Psoas muscle (tissue), 8 donors: ENCODE data around the gene SELENOV. TPM values are rescaled to one million over a fixed set of nuclear protein-coding genes. Genes with fewer than 3 reads are reported as not detected.

Experiments used
- ATAC-seq, 4 donors: fragments of 200-7000 bp; cut with Tn5 transposase; one replicate each; pipeline ENCODE4 v1.9.1; 2020; ENCODE audit warnings: moderate library complexity in 3 of 4, mild to moderate bottlenecking in 2 of 4
- DNase-seq, 2 donors: peaks; one replicate each; pipeline ENCODE4 v3.0.0-alpha.2; 2020
- H3K27ac ChIP-seq: fragments of 200-600 bp; one replicate; pipeline ENCODE4 v1.8.0; 2022
- H3K27me3 ChIP-seq, 3 donors: fragments of 200-600 bp in 1 of 3; one replicate each; pipeline versions ENCODE4 v1.6.1 to v1.8.0; 2013 to 2022; ENCODE audit warnings: low read length in 2 of 3, mild to moderate bottlenecking in 2 of 3, moderate library complexity in 1 of 3; ENCODE audit not compliant: insufficient read depth in 3 of 3
- H3K36me3 ChIP-seq, 2 donors: fragments of 200-600 bp in 1 of 2; one replicate each; pipeline versions ENCODE4 v1.6.1 to v1.8.0; 2013 to 2022; ENCODE audit warnings: low read depth in 1 of 2, mild to moderate bottlenecking in 1 of 2, moderate library complexity in 1 of 2; ENCODE audit not compliant: insufficient read depth in 1 of 2
- H3K4me1 ChIP-seq: fragments of 200-600 bp; one replicate; pipeline ENCODE4 v1.8.0; 2022
- H3K4me3 ChIP-seq: fragments of 200-600 bp; one replicate; pipeline ENCODE4 v1.8.0; 2022; ENCODE audit warnings: mild to moderate bottlenecking
- H3K9me3 ChIP-seq: fragments of 200-600 bp; one replicate; pipeline ENCODE4 v1.8.0; 2022
- CTCF ChIP-seq: fragments of 200-600 bp; IDR thresholded peaks from one replicate; pipeline ENCODE4 v1.8.0; 2022; ENCODE audit warnings: antibody characterized with exemption
- WGBS, 3 donors: extraction: QIAGEN DNeasy Blood & Tissue Kit; methylation state at CpG; one replicate each; pipeline versions ENCODE4 v1.1.6 to v1.1.7; 2013; 5-methylcytosine and 5-hydroxymethylcytosine counted together
- intact Hi-C, 2 donors: fragments of 100-400 bp; cut with DNase I; formaldehyde crosslinking; loops; one replicate each; pipeline versions ENCODE4 v1.11.0 to v1.14.2; 2022
- polyA plus RNA-seq, 3 donors: library from polyadenylated mRNA; stranded (reverse); fragments of 200-250 nt; gene quantifications; one replicate each; pipeline ENCODE4 v1.2.3, GENCODE V29; 2013
- total RNA-seq, 4 donors: library from RNA; stranded (reverse); fragmentation: NEBNext Ultra II Directional in 2 of 4; extraction: Animal tissue kit (Norgen Biotek cat#: 25700) in 2 of 4; gene quantifications; one replicate each; pipeline versions ENCODE4 v1.2.1 to v1.2.4, GENCODE V29; 2021 to 2023
- donor health status: healthy with polysubstance abuse.
- donor health status: DM: no; HTN: no; CAD: no; lungs with moderate emphysema.
- donor health status: Bipolar disorder and iron deficiency.
- donor health status: healthy.
- donor health status: DM: yes; HTN: yes; CAD: no.
- donor health status: DM: no; HTN: no; CAD: no.
- donor health status: DM: no; HTN: no; CAD: no.
- donor health status: DM: yes; HTN: yes; CAD: no.

Gene SELENOV
- total and polyA plus RNA-seq, 7 donors, result not detected

- 60 to 61% (median 60%) methylated on average over 7 of the region's 7 CpGs for WGBS, 3 donors
- ATAC-seq (no peak), DNase-seq (no peak)
- Histone ChIP-seq H3K36me3 (no peaks in the 10 kb centered on the region), H3K4me1 (peaks cover 3% of the 10 kb centered on the region), H3K27ac (no peak overlapping the region), H3K27me3 (no peaks in the 10 kb centered on the region), H3K9me3 (no peaks in the 10 kb centered on the region), H3K4me3 (no peak overlapping the region)
- no peak for TF ChIP-seq CTCF
- intact Hi-C loops, result loop anchor here (5.0 kb wide), 3 partner anchors 119 to 289 kb away; no protein-coding TSS in a partner anchor
Observed at GRCh38 chr19:39553082-39553652, 38.2 kb downstream of the SELENOV start.

GRCh38 chr19:39554701-39555311 lies 39.9 kb downstream of the SELENOV start:
- no peak for DNase-seq
- H3K27me3 ChIP-seq, result no peaks in the 10 kb centered on the region
- intact Hi-C loops, result loop anchor here (5.0 kb wide), 3 partner anchors 117 to 287 kb away; no protein-coding TSS in a partner anchor
- 64 to 75% (median 73%) methylated on average over 4 of the region's 4 CpGs for WGBS, 3 donors
- no peaks in the 10 kb centered on the region for H3K9me3 ChIP-seq
- H3K4me1 ChIP-seq, result peaks cover 7% of the 10 kb centered on the region
- no peak for ATAC-seq
- no peaks in the 10 kb centered on the region for H3K36me3 ChIP-seq
- H3K4me3 ChIP-seq, result no peak overlapping the region
- no peak for TF ChIP-seq CTCF
- H3K27ac ChIP-seq, result no peak overlapping the region

- no peaks in the 10 kb centered on the region for H3K36me3 ChIP-seq
- peaks cover 7% of the 10 kb centered on the region for H3K4me1 ChIP-seq
- 38 to 50% (median 40%) methylated on average over 1 of the region's 1 CpG for WGBS, 3 donors
- intact Hi-C loops, result no loop called here
- no peaks in the 10 kb centered on the region for H3K9me3 ChIP-seq
- H3K27me3 ChIP-seq, result no peaks in the 10 kb centered on the region
- no peak overlapping the region for H3K27ac ChIP-seq
- ATAC-seq (no peak), DNase-seq (no peak)
- no peak for TF ChIP-seq CTCF
- no peak overlapping the region for H3K4me3 ChIP-seq
Observed at GRCh38 chr19:39555883-39556282, 40.9 kb downstream of the SELENOV start.

- ATAC-seq (no peak), DNase-seq (no peak)
- 33 to 45% (median 39%) methylated on average over 5 of the region's 5 CpGs for WGBS, 3 donors
- peaks cover 7% of the 10 kb centered on the region for H3K4me1 ChIP-seq
- H3K27ac ChIP-seq, result no peak overlapping the region
- intact Hi-C loops, result no loop called here
- H3K36me3 ChIP-seq, result no peaks in the 10 kb centered on the region
- no peak for TF ChIP-seq CTCF
- no peaks in the 10 kb centered on the region for H3K27me3 ChIP-seq
- no peak overlapping the region for H3K4me3 ChIP-seq
- no peaks in the 10 kb centered on the region for H3K9me3 ChIP-seq
Observed at GRCh38 chr19:39557811-39558623, 43.1 kb downstream of the SELENOV start.
